MCF 10A (cell line): Measurements from ENCODE around the gene SLC18A3. TPM values are rescaled to one million over a fixed set of nuclear protein-coding genes. Genes with fewer than 3 reads are reported as not detected.

Source experiments
- BruUV-seq: library from RNA; stranded (reverse); fragments of 400-500 nt; replicated peaks from 2 replicates; lab custom pipeline; 2021; lab: Mats Ljungman, UMichigan
- CTCF ChIA-PET: fragments of 300-600 bp; sonication (Branson Sonifier 250); formaldehyde crosslinking; extraction: SDS; loops from one replicate; lab custom pipeline; 2021; ENCODE audit warnings: antibody characterized with exemption, inconsistent platforms; lab: Yijun Ruan, JAX
- POLR2A ChIA-PET: fragments of 300-600, 350-650 bp; sonication (Branson Sonifier 250); formaldehyde crosslinking; extraction: SDS; loops from one replicate; lab custom pipeline; 2020; ENCODE audit warnings: antibody characterized with exemption, inconsistent platforms; lab: Yijun Ruan, JAX
- DNase-seq: peaks from one replicate; pipeline ENCODE4 v3.0.0-alpha.2; 2018; ENCODE audit not compliant: unreplicated experiment
- H3K27ac Mint-ChIP-seq: one replicate; pipeline ENCODE4 v1.8.0; 2022; ENCODE audit warnings: mild to moderate bottlenecking, low read depth, mixed read lengths; ENCODE audit not compliant: unreplicated experiment
- H3K27me3 Mint-ChIP-seq: one replicate; pipeline ENCODE4 v1.8.0; 2022; ENCODE audit warnings: mixed read lengths; ENCODE audit not compliant: insufficient read depth, unreplicated experiment
- H3K36me3 Mint-ChIP-seq: one replicate; pipeline ENCODE4 v1.8.0; 2022; ENCODE audit warnings: mild to moderate bottlenecking, moderate library complexity, mixed read lengths; ENCODE audit not compliant: insufficient read depth, unreplicated experiment
- H3K4me1 Mint-ChIP-seq: one replicate; pipeline ENCODE4 v1.8.0; 2022; ENCODE audit warnings: mixed read lengths; ENCODE audit not compliant: insufficient read depth, unreplicated experiment
- H3K4me3 Mint-ChIP-seq: one replicate; pipeline ENCODE4 v1.8.0; 2022; ENCODE audit warnings: mild to moderate bottlenecking, moderate library complexity, mixed read lengths; ENCODE audit not compliant: unreplicated experiment
- H3K9me3 Mint-ChIP-seq: one replicate; pipeline ENCODE4 v1.8.0; 2022; ENCODE audit warnings: mixed read lengths; ENCODE audit not compliant: unreplicated experiment
- intact Hi-C: fragments of 100-400 bp; cut with micrococcal nuclease; formaldehyde crosslinking; loops from 2 replicates; pipeline ENCODE4 v1.14.1; 2022
- total RNA-seq: library from RNA; stranded (reverse); gene quantifications from 2 replicates; pipeline ENCODE4 v1.2.3, GENCODE V29; 2022
- TF ChIP-seq, protein P1 (sequence below): fragments of 200-600 bp; IDR thresholded peaks from one replicate; pipeline ENCODE4 v1.8.0; 2022; ENCODE audit warnings: antibody characterized with exemption, mild to moderate bottlenecking; ENCODE audit not compliant: unreplicated experiment

The SLC18A3 gene
- total RNA-seq, 1 experiment from 2014 or later = not detected

DNA sequence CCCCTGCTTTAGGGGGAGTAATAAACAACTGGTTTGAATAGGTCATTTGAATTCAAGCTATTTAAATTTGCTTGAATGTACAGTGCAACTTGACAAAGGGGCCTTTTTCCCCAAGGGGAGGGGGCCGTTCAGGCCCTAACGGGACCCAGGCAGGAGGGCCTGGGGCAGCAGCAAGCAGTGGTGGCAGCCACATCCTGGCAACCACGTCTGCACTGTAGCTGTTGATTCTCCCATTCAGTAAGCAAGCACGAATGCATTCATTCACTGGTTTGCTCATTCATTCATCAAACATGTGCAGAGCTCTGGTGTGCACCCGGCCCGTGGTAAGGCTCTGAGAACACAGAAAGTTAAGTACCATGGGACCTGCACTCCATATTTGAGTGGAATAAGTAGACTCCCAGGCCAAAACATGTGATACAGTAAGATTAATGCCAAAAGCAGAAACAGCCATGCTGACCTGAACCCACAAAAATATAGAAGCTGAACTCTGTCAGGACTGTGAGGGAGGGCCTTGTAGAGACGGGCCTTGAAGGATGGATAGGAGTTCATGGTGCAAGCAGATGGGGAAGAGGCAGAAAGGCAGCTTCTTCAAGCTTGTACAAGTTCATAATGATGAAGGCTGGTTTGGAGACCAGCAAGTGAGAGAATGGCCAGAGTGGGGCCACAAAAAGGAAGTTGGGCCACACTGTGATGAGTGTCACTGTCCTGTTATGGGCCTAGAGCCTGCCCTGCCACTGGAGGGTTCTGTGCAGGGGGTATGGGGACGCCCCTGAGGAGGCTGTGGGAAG, 40.0 kb downstream of the SLC18A3 start:
- H3K27me3 Mint-ChIP-seq = peaks cover 5% of the 10 kb centered on the region
- intact Hi-C loops = no loop called here
- no peak overlapping the region for H3K27ac Mint-ChIP-seq
- no peaks in the 10 kb centered on the region for H3K4me1 Mint-ChIP-seq
- no peak for DNase-seq
- no TSS peak for BruUV-seq
- no peak overlapping the region for H3K4me3 Mint-ChIP-seq
- ChIA-PET POLR2A (no interaction called here), CTCF (interaction anchor here (0.6 kb wide), 1 partner anchor 16 kb away, joined by 3 read pairs; no protein-coding TSS in a partner anchor)
- TF ChIP-seq, protein P1, sequence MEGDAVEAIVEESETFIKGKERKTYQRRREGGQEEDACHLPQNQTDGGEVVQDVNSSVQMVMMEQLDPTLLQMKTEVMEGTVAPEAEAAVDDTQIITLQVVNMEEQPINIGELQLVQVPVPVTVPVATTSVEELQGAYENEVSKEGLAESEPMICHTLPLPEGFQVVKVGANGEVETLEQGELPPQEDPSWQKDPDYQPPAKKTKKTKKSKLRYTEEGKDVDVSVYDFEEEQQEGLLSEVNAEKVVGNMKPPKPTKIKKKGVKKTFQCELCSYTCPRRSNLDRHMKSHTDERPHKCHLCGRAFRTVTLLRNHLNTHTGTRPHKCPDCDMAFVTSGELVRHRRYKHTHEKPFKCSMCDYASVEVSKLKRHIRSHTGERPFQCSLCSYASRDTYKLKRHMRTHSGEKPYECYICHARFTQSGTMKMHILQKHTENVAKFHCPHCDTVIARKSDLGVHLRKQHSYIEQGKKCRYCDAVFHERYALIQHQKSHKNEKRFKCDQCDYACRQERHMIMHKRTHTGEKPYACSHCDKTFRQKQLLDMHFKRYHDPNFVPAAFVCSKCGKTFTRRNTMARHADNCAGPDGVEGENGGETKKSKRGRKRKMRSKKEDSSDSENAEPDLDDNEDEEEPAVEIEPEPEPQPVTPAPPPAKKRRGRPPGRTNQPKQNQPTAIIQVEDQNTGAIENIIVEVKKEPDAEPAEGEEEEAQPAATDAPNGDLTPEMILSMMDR = no peak
- H3K36me3 Mint-ChIP-seq = no peaks in the 10 kb centered on the region
- no peaks in the 10 kb centered on the region for H3K9me3 Mint-ChIP-seq

DNA sequence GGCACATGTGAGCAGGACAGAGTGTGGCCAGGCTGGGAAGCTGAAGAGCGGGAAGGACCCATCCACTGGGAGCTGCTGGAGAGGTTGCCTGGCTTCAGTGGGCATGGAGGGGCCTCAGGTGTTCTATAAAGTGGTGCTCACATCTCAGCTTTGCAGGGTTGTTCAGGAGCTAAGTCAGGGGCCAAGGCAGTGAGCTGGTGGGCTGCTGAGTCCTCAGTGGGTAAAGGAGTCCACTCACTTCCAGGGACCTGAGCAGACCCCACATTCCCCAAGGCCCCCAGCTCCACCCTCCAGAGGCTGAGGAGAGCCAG, 40.6 kb downstream of the SLC18A3 start:
- no peak for DNase-seq
- TF ChIP-seq, protein P1 = no peak
- H3K4me3 Mint-ChIP-seq = no peak overlapping the region
- H3K4me1 Mint-ChIP-seq = no peaks in the 10 kb centered on the region
- CTCF ChIA-PET = interaction anchor here (0.6 kb wide), 2 partner anchors 17 to 18 kb away, joined by 3 to 5 read pairs; no protein-coding TSS in a partner anchor
- no peaks in the 10 kb centered on the region for H3K27me3 Mint-ChIP-seq
- no peak overlapping the region for H3K27ac Mint-ChIP-seq
- intact Hi-C loops = no loop called here
- no peaks in the 10 kb centered on the region for H3K9me3 Mint-ChIP-seq
- POLR2A ChIA-PET = no interaction called here
- H3K36me3 Mint-ChIP-seq = no peaks in the 10 kb centered on the region
- no TSS peak for BruUV-seq

DNA sequence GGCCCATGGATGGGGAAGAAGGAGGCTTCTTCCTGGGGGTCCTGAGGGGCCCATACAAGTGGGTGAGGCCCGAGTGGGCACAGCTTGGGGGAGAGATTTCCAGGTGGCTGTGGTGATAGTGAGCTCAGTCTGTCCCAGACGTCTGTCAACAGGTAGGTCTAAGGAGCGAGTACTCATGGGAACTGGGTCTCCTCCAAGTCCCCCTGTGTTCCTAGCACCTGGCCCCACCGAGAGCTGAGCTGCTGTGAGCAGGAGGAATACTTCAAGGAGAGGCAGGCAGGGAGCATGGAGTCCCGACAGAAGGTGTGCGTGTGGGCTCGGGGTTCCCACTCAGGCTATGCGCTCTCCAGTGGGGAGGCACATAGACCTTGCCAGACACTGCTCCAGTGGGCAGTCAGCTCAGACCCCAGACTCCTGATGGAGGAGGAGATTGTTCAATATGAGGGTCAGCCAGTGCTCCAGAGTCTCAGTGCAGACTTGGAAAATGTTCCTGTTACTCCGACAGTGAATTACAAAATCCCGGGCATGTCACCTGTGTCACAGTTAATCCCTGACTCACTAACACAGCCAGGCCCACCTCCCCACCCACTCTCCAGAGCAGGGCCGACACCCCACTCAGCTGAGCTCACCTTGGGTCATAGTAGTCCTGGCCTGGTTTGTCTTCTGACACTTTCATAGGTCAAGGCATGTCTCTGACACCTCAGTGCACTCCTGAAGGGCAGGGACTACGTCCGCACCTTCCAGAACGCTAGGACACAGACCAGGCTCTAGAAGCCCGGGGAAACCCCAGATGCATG, 41.1 kb downstream of the SLC18A3 start:
- Mint-ChIP-seq H3K27ac (no peak overlapping the region), H3K4me3 (no peak overlapping the region), H3K27me3 (no peaks in the 10 kb centered on the region), H3K4me1 (peaks cover under 1% of the 10 kb centered on the region), H3K9me3 (no peaks in the 10 kb centered on the region), H3K36me3 (no peaks in the 10 kb centered on the region)
- intact Hi-C loops = no loop called here
- TF ChIP-seq, protein P1 = no peak
- no TSS peak for BruUV-seq
- no peak for DNase-seq
- POLR2A ChIA-PET = no interaction called here
- CTCF ChIA-PET = interaction anchor here (0.6 to 1.5 kb wide), 2 partner anchors 18 to 58 kb away, joined by 5 read pairs; no protein-coding TSS in a partner anchor

DNA sequence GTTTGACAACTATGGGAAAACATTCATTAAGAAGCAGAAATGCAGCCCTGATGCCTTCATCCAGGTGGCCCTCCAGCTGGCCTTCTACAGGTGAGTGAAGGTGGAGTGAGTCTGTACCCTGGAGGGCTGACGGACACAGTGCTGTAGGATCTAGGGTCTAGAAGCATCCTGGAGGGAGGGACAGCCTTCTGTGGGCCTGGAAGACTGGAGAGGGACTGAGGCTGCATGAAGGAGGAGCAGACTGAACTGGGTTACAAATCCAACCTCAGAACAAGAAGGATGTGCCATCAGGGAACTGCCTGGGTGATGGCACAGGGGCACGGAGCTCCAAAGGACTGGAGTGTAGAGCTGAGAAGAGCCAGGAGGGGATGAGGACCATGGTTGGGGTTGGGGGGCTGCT, 41.8 kb downstream of the SLC18A3 start:
- peaks cover 6% of the 10 kb centered on the region for H3K4me1 Mint-ChIP-seq
- H3K27ac Mint-ChIP-seq = no peak overlapping the region
- DNase-seq = no peak
- POLR2A ChIA-PET = interaction anchor here (0.6 kb wide), 1 partner anchor 21 kb away, joined by 3 read pairs; no protein-coding TSS in a partner anchor
- no peaks in the 10 kb centered on the region for H3K36me3 Mint-ChIP-seq
- no TSS peak for BruUV-seq
- TF ChIP-seq, protein P1 = no peak
- H3K9me3 Mint-ChIP-seq = no peaks in the 10 kb centered on the region
- no peaks in the 10 kb centered on the region for H3K27me3 Mint-ChIP-seq
- no peak overlapping the region for H3K4me3 Mint-ChIP-seq
- intact Hi-C loops = no loop called here
- CTCF ChIA-PET = interaction anchor here (1.5 kb wide), 1 partner anchor 58 kb away, joined by 5 read pairs; no protein-coding TSS in a partner anchor
